ENCODE results near the gene ZNF318.

ZNF318 gene

GRCh38 chr6:43299338-43300293 is 69.8 kb downstream of the ZNF318 start:
- DNase-seq: no peak

GRCh38 chr6:43298565-43299337 is 70.7 kb downstream of the ZNF318 start:
- no peak for DNase-seq

GRCh38 chr6:43297644-43298564 is 71.5 kb downstream of the ZNF318 start, which contains the start of gene SLC22A7:
Gene SLC22A7 (plus strand): TSS chr6:43298260. CDS start chr6:43298359, 99 bp downstream.
- DNase-seq: no peak

DNA sequence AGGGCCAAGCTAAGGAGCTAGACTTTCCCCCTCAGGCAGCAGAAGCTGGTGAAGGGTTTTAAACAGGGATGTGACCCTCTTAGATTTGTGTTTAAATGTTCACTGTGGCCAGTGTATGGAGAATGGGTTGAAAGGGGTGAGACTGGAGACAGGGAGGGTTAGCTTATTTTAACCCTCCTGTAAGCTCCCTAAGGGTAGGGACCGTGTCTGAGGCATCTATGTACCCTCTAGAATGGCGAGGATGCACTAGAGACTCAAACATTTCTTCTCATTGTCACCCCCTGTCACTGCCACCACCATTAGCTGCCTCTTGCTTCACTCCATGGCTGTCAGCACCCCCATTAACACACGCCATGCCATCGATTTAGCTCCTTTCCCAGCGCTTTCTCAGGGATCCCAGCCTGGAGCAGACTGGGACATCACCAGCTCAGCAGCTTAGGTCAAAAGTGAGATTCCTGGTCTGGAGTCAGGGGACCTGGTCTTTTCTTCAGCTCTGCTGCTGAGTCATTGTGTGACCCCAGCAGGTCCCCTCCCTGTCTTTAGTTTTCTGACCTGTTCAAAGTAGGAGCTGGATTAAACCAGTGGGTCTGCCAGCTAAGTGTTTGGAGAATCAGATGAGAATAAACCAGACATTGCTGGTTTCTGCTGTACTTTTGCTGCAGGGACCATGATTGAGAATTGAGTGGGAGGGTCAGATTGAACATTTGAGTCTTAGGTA is 72.5 kb downstream of the ZNF318 start:
- no peak for DNase-seq

DNA sequence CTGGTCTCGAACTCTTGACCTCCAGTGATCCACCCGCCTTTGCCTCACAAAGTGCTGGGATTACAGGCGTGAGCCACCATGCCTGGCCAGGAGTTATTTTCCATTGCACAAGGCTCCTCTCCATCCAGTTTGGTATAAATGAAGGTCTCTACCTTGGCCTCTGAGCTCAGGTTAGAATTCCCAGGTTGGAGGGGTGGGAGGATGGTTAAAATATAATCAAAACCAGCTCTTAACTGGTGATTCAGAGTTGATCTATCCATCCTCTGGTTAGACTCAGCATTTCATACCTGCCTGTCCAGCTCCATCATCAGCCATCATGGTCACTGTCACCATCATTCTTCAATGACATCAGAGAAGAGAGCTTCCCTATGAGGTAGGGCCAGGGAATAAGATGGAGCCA is 74.0 kb downstream of the ZNF318 start:
- DNase-seq: no peak

DNA sequence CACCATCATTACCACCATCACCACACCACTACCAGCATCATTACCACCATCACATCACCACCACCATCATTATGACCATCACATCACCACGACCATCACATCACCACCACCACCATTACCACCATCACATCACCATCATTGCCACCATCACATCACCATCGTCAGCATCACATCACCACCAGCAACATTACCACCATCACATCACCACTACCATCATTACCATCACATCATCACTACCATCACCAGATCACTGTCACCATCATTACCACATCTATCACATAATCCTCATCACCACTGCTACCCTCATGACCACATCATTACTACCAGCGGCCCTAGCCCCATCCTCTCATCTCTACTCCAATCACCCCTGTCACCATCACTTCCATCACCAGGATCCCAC is 74.9 kb downstream of the ZNF318 start:
- DNase-seq: no peak

DNA sequence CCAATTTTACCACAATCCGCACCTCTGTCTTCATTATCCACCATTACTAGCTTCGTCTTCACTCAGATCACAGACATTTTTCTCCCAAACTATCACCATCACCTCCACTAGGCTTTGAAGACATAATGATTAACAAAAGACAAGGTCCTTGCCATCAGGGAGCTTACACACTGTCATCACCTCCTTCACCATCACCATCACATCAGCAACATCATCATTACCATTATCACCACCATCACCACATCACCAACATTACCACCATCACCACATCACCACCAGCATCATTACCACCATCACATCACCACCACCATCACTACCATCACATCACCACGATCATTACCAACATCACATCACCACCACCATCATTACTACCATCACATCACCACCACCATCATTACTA is 75.7 kb downstream of the ZNF318 start:
- no peak for DNase-seq

DNA sequence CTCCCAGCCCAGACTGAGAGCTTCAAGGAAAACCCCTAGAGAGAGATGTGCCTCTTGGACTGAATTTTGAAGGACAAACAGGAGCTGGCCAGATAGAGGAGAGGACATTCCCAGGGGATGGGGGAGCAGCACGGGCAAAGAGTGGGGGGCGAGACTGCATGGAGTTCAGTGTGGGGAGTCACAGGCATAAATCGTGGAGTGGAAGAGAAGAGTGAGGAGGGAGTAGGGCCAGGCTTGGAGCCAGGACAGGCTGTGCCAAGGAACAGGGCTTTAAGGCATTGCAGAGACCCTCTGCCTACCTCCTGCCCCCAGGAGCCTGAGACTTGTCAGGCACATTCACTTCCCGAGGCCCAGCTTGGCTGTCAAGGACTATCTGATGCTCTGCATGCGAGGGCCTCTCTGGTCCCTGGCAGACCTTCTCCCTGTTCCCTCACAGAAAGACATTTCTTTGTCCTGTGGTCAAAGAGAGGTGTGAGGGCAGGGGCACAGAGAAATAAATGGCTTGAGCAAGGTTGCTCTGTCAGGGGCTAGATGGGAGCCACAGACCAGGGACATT is 76.6 kb downstream of the ZNF318 start:
- no peak for DNase-seq

- DNase-seq: no peak
Observed at GRCh38 chr6:43292341-43292740, 77.1 kb downstream of the ZNF318 start.

- no peak for DNase-seq
Observed at GRCh38 chr6:43291708-43292107, 77.7 kb downstream of the ZNF318 start.

DNA sequence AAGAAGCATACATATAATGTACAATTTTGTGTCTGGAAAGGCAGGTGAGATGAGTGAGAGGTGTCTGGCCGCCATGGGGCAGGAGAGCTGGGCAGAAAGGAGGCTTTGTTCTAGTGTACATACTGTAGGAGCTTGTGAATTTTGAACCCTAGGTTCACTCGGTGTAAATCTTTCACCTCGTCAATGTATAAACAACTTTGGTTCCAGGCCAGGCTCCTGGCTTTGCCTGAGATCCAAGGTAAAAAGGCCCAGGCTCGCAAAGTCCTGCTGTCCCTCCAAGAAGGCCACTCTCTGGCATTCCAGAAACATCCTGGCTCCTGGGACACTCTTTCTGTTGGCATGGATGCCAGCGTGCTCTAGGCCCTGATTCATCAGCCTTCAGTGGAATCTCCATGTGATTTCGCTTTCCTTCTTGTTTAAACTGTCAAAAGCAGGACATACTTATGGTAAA is 78.5 kb downstream of the ZNF318 start:
- DNase-seq: no peak

- no peak for DNase-seq
Observed at GRCh38 chr6:43290339-43290904, 79.0 kb downstream of the ZNF318 start.

DNA sequence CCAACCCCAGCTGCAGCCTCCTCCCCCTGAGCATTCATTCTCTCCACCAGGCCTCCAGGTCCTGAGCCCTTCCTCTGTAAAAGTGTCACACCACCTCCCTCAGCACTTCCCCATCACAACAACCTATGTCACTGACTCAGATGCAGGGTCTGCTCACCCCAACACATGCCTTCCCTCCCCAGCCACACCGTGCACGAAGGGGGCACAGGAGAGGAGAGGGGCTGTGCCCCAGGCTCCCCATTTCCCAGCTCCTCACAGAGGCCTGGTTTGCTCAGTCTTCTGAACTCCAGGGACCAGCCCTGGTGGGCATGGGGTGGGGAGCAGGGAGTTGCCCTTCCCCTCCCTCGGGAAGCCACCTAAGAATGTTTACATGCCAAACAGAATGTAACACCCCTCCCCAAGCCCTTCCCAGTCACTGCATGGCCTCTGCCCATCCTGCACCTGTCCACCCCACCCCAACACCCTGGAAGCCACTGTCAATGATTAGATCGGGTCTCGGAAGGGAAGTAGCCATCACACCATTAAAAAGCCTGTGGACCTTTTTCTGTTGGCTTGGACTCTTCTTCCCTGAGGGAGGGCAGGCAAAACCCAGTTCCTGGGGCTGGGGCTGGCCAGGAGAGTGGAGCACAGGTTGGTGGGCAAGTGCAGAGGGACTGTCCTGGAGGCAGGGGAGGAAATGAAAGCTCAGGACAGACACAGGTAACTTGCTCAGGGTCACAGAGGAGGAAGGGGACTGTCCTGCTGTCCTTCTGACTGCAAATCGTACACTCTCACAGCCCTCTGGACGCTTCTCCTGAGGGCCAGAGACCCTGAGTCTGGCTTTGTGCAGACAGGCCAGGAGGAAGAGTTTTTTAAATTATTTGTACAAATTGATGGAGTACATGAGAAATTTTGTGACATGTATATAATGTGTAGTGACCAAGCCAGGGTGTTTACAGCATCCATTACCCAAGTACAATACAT is 81.4 kb downstream of the ZNF318 start:
- DNase-seq: no peak

DNA sequence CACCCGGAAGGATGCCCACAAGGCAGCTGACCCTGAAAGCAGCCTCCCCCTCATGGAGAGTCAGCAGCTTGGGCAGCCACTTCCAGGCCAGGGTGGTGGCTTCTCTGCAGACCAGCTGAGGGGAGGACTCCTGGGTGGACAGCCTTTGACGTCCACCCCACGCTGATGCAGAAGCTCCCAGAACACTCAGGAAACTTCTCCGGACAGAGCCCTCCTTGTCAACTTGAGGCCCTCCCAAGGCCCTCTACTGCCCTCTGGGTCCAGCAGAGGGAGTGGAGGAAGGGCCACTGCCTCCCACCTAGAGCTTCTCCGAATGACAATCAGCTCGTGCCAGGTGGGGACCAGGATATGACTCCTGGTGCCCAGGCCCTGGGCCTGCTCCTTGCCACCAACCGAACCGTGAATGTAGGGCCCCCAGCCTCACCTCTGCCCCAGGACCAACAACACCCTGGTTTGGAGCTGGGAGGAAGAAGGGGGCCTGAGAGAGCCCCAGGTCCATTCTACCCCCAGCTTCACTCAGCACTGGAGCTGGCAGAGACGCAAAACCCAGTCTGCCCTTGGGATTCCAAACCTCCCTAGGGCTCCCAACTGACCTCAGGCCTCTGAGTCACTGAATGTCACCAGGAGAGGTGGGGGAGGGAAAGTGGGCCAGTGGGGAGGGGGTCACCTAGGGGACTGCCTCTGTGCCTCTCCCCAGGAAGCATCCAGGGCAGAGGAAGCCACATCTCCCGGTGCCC is 82.3 kb downstream of the ZNF318 start:
- DNase-seq: no peak

- no peak for DNase-seq
Observed at GRCh38 chr6:43286456-43286979, 82.9 kb downstream of the ZNF318 start.
